22Rv1 (cell line): ENCODE measurements around the gene TTC21A.
"Not testable (repeated sequence)": the region's sequence is repeated elsewhere in the genome, so short reads cannot be mapped to it uniquely, and the experiment has no call there.

Source experiments
- CTCF ChIP-seq: fragments of 450-650 bp; IDR thresholded peaks from 2 replicates; pipeline ENCODE4 v1.5.1; 2017; ENCODE audit warnings: mild to moderate bottlenecking
- ZFX ChIP-seq: fragments of 450-650 bp; IDR thresholded peaks from 2 replicates; pipeline ENCODE4 v1.6.1; 2017; ENCODE audit warnings: antibody characterized with exemption, borderline replicate concordance

- not testable (repeated sequence) for TF ChIP-seq CTCF, ZFX
Measured at GRCh38 chr3:39061228-39061627, 46.3 kb upstream of the TTC21A start.
